WTC11 (cell line): ENCODE measurements around the gene SPRY2. TPM values are rescaled to one million over a fixed set of nuclear protein-coding genes. Genes with fewer than 3 reads are reported as not detected.

ENCODE experiments used
- AFF4 ChIP-seq: sonication (generic); formaldehyde crosslinking; IDR thresholded peaks from 2 replicates; pipeline ENCODE4 v1.8.1; 2023; ENCODE audit warnings: mild to moderate bottlenecking, missing genetic modification reagents, borderline replicate concordance
- ARID4B ChIP-seq: sonication (generic); formaldehyde crosslinking; IDR thresholded peaks from 2 replicates; pipeline ENCODE4 v1.8.0; 2023; ENCODE audit warnings: missing genetic modification reagents, mild to moderate bottlenecking, borderline replicate concordance
- ATF6 ChIP-seq: sonication (generic); formaldehyde crosslinking; IDR thresholded peaks from 2 replicates; pipeline ENCODE4 v1.8.1; 2023; ENCODE audit warnings: mild to moderate bottlenecking, missing genetic modification reagents
- ETV6 ChIP-seq: sonication (generic); formaldehyde crosslinking; IDR thresholded peaks from 2 replicates; pipeline ENCODE4 v1.8.1; 2022; ENCODE audit warnings: mild to moderate bottlenecking, missing genetic modification reagents
- FOXJ3 ChIP-seq: sonication (generic); formaldehyde crosslinking; IDR thresholded peaks from 2 replicates; pipeline ENCODE4 v1.9.0; 2021; ENCODE audit warnings: missing genetic modification reagents, mild to moderate bottlenecking, borderline replicate concordance
- GABPB1 ChIP-seq: sonication (generic); formaldehyde crosslinking; IDR thresholded peaks from 2 replicates; pipeline ENCODE4 v1.8.1; 2023; ENCODE audit warnings: mild to moderate bottlenecking, missing genetic modification reagents
- NFATC4 ChIP-seq: fragments of 250-450 bp; sonication (Bioruptor Pico); IDR thresholded peaks from 2 replicates; pipeline ENCODE4 v1.9.0; 2021; ENCODE audit warnings: mild to moderate bottlenecking
- NR1H2 ChIP-seq: sonication (generic); formaldehyde crosslinking; IDR thresholded peaks from 2 replicates; pipeline ENCODE4 v1.9.0; 2021; ENCODE audit warnings: mild to moderate bottlenecking, moderate library complexity, missing genetic modification reagents
- NR3C1 ChIP-seq: sonication (generic); formaldehyde crosslinking; conservative IDR thresholded peaks from 2 replicates; pipeline ENCODE4 v1.8.1; 2023; ENCODE audit warnings: low read depth, mild to moderate bottlenecking, missing genetic modification reagents
- SMAD3 ChIP-seq: sonication (generic); formaldehyde crosslinking; IDR thresholded peaks from 2 replicates; pipeline ENCODE4 v1.8.0; 2022; ENCODE audit warnings: missing genetic modification reagents, mild to moderate bottlenecking, borderline replicate concordance
- SMAD4 ChIP-seq: sonication (generic); formaldehyde crosslinking; IDR thresholded peaks from 2 replicates; pipeline ENCODE4 v1.8.0; 2022; ENCODE audit warnings: mild to moderate bottlenecking, missing genetic modification reagents
- USF1 ChIP-seq: sonication (generic); formaldehyde crosslinking; IDR thresholded peaks from 2 replicates; pipeline ENCODE4 v1.8.0; 2022; ENCODE audit warnings: mild to moderate bottlenecking, missing genetic modification reagents
- ZNF138 ChIP-seq: sonication (generic); formaldehyde crosslinking; conservative IDR thresholded peaks from 2 replicates; pipeline ENCODE4 v1.8.1; 2022; ENCODE audit warnings: mild to moderate bottlenecking, moderate library complexity, missing genetic modification reagents
- ZNF423 ChIP-seq: fragments of 250-450 bp; sonication (Bioruptor Pico); IDR thresholded peaks from 2 replicates; pipeline ENCODE4 v2.1.2; 2022; ENCODE audit warnings: mild to moderate bottlenecking, moderate library complexity
- ZNF512 ChIP-seq: sonication (generic); formaldehyde crosslinking; IDR thresholded peaks from 2 replicates; pipeline ENCODE4 v1.8.1; 2022; ENCODE audit warnings: missing genetic modification reagents, borderline replicate concordance
- ZSCAN18 ChIP-seq: fragments of 250-450 bp; sonication (Bioruptor Pico); IDR thresholded peaks from 2 replicates; pipeline ENCODE4 v2.1.2; 2022; ENCODE audit warnings: mild to moderate bottlenecking, moderate library complexity
- total RNA-seq: library from RNA; stranded (reverse); gene quantifications from 3 replicates; pipeline ENCODE4 v1.2.3, GENCODE V29; 2021

Gene SPRY2
- total RNA-seq, 1 experiment from 2014 or later = 63.2 TPM

- no peak for TF ChIP-seq ARID4B
- TF ChIP-seq ATF6 = no peak
- TF ChIP-seq AFF4 (CRISPR knock-in tag) = peak; percentile 52; the same call in 1 of the 2 replicates
- TF ChIP-seq ZNF138 (CRISPR knock-in tag) = no peak
- TF ChIP-seq GABPB1 (CRISPR knock-in tag) = no peak
- TF ChIP-seq USF1 (CRISPR knock-in tag) = no peak
- TF ChIP-seq NFATC4 = no peak
- peak; percentile 99 for TF ChIP-seq ETV6 (CRISPR knock-in tag)
- peak; percentile 38; the same call in 1 of the 2 replicates for TF ChIP-seq ZNF423 (CRISPR knock-in tag)
- TF ChIP-seq SMAD3 (CRISPR knock-in tag) = no peak
- TF ChIP-seq NR1H2 = no peak
- TF ChIP-seq SMAD4 (CRISPR knock-in tag) = no peak
- no peak for TF ChIP-seq ZNF512
- no peak for TF ChIP-seq NR3C1 (CRISPR knock-in tag)
- TF ChIP-seq FOXJ3 = no peak
- TF ChIP-seq ZSCAN18 = 0 out of 2 replicates have a peak, but pooled peaks have one; percentile 27
- TF ChIP-seq, all 79 proteins: peak for 7
These were observed 43.8 kb downstream of the SPRY2 start (continued) for GRCh38 chr13:80297094-80297493.
